ENCODE results near the gene CASP4. TPM values are rescaled to one million over a fixed set of nuclear protein-coding genes. Genes with fewer than 3 reads are reported as not detected.

The CASP4 gene
- polyA plus RNA-seq, 3 donors = 68.6 to 105 (median 87.4) TPM

GRCh38 chr11:104905271-104905670 lies 63.1 kb downstream of the CASP4 start:
- WGBS, 3 donors = 84 to 95% (median 93%) methylated on average over 4 of the region's 4 CpGs

GRCh38 chr11:104899226-104899625 lies 69.1 kb downstream of the CASP4 start:
- H3K27ac ChIP-seq (ENCODE audit: low read depth, low read length) = no peak overlapping the region

More at GRCh38 chr11:104905271-104905670, 63.1 kb downstream of the CASP4 start:
- no peak overlapping the region for H3K27ac ChIP-seq (ENCODE audit: low read depth, low read length)

GRCh38 chr11:104898685-104899013 lies 69.7 kb downstream of the CASP4 start:
- H3K27ac ChIP-seq (ENCODE audit: low read depth, low read length) = no peak overlapping the region
- WGBS, 3 donors = 20 to 56% (median 21%) methylated on average over 1 of the region's 1 CpG

GRCh38 chr11:104897891-104898684 lies 70.3 kb downstream of the CASP4 start, which contains the start of gene CASP12:
CASP12 (minus strand) TSS chr11:104898460.
- WGBS, 3 donors = 43 to 48% (median 43%) methylated on average over 9 of the region's 9 CpGs
- no peak within 1 kb of the TSS for H3K27ac ChIP-seq (ENCODE audit: low read depth, low read length)

- 29 to 54% (median 30%) methylated on average over 2 of the region's 2 CpGs for WGBS, 3 donors
- no peak overlapping the region for H3K27ac ChIP-seq (ENCODE audit: low read depth, low read length)
Observed at GRCh38 chr11:104895634-104896033, 72.7 kb downstream of the CASP4 start.

GRCh38 chr11:104893876-104894275 lies 74.5 kb downstream of the CASP4 start:
- 83 to 94% (median 89%) methylated on average over 1 of the region's 1 CpG for WGBS, 3 donors

More at GRCh38 chr11:104893876-104894275, 74.5 kb downstream of the CASP4 start:
- H3K27ac ChIP-seq (ENCODE audit: low read depth, low read length) = no peak overlapping the region

Other genes with a start within 250 kb of the CASP4 start
- gene CASP12, start 70.1 kb downstream of the CASP4 start, polyA plus RNA-seq = under 1 TPM; 0.07 to 0.56 (median 0.31) TPM
- gene CASP5, start 54.6 kb upstream of the CASP4 start, polyA plus RNA-seq = 1 to 10 TPM in 1 of 3 donors, under 1 TPM in 2; 0.14 to 1.2 (median 0.51) TPM
- 10 to 100 TPM in 2 of 3 donors, 1 to 10 TPM in 1; 4.3 to 24.5 (median 22.2) TPM for gene CASP1, start 66.6 kb upstream of the CASP4 start, polyA plus RNA-seq
- 10 to 100 TPM in 2 of 3 donors, 1 to 10 TPM in 1; 3.3 to 52.2 (median 22.1) TPM for gene CARD16, start 76.8 kb upstream of the CASP4 start, polyA plus RNA-seq
- not detected for gene CARD18, start 171.2 kb upstream of the CASP4 start, polyA plus RNA-seq

All from adipose tissue (tissue), 3 donors.